ENCODE results near the gene OR6B3. TPM values are rescaled to one million over a fixed set of nuclear protein-coding genes. Genes with fewer than 3 reads are reported as not detected.

OR6B3 gene
- total RNA-seq, 2 experiments from 2014 or later, result not detected

- POLR2A ChIA-PET, result no interaction called here
- H3K4me2 ChIP-seq (ENCODE audit: low read length), result no peak within 1 kb of the TSS
- H2AFZ ChIP-seq (ENCODE audit: low read length), result no peak within 1 kb of the TSS
- H4K20me1 ChIP-seq (ENCODE audit: insufficient read depth, low read length), result no peaks in the 10 kb centered on the region
- no peaks in the 10 kb centered on the region for H3K4me1 ChIP-seq (ENCODE audit: insufficient read depth, low read length, poor library complexity, severe bottlenecking)
- no peaks in the 10 kb centered on the region for H3K36me3 ChIP-seq (ENCODE audit: insufficient read depth, low read length)
- no peaks in the 10 kb centered on the region for H3K9me2 ChIP-seq (ENCODE audit: insufficient read depth, low read length)
- H3K79me2 ChIP-seq (ENCODE audit: insufficient read depth, low read depth, low read length), result no peaks in the 10 kb centered on the region
- intact Hi-C loops (cut with micrococcal nuclease; ENCODE audit: unreplicated experiment), result no loop called here
- BruUV-seq (replicated peaks), result no TSS peak
- H3K27ac ChIP-seq (ENCODE audit: low read depth, low read length, poor library complexity, severe bottlenecking), result no peak within 1 kb of the TSS
- H3K9me3 ChIP-seq (ENCODE audit: low read length), result no peaks in the 10 kb centered on the region
- CTCF ChIA-PET (ENCODE audit: unreplicated experiment), result no interaction called here
- no peak within 1 kb of the TSS for H3K4me3 ChIP-seq (ENCODE audit: low read depth, low read length, poor library complexity, severe bottlenecking)
- no peak for TF ChIP-seq EZH2phosphoT487 (IDR thresholded peaks at IDR 0.05; ENCODE audit: borderline replicate concordance, low read depth, low read length)
- TF ChIP-seq, protein P1, sequence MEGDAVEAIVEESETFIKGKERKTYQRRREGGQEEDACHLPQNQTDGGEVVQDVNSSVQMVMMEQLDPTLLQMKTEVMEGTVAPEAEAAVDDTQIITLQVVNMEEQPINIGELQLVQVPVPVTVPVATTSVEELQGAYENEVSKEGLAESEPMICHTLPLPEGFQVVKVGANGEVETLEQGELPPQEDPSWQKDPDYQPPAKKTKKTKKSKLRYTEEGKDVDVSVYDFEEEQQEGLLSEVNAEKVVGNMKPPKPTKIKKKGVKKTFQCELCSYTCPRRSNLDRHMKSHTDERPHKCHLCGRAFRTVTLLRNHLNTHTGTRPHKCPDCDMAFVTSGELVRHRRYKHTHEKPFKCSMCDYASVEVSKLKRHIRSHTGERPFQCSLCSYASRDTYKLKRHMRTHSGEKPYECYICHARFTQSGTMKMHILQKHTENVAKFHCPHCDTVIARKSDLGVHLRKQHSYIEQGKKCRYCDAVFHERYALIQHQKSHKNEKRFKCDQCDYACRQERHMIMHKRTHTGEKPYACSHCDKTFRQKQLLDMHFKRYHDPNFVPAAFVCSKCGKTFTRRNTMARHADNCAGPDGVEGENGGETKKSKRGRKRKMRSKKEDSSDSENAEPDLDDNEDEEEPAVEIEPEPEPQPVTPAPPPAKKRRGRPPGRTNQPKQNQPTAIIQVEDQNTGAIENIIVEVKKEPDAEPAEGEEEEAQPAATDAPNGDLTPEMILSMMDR (conservative IDR thresholded peaks at IDR 0.05; ENCODE audit: low read length), result no peak
- DNase-seq (ENCODE audit: low spot score), result no peak
Measured at GRCh38 chr2:240030379-240031094, 22.8 kb downstream of the OR6B3 start, which contains the start of gene OR6B2. Gene OR6B2 (minus strand): TSS chr2:240030429. CDS start chr2:240030429, 0 bp downstream.

DNA sequence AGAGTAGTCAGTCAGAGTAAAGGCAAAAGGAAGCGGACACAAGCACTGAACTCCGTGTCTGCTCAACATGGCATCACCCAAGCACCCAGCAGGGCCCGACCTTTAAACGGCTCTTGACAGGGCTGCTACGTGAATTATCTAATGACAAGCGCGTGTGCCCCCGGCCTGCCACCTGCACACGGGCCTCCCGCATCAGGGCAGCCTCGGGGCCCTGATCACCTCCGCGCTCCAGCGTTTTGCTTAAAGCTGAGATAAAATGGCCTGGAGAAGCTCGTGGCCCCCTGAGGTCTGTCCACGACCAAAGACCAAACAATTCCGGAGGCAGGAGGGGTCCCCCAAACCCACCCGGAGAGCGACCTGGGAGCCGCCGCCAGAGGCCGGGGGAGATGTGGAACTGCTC is 28.6 kb downstream of the OR6B3 start:
- POLR2A ChIA-PET, result interaction anchor here (0.6 kb wide), 2 partner anchors 52 to 1139 kb away, joined by 3 read pairs; no protein-coding TSS in a partner anchor
- H2AFZ ChIP-seq (ENCODE audit: low read length), result no peak overlapping the region
- H3K79me2 ChIP-seq (ENCODE audit: insufficient read depth, low read depth, low read length), result peaks cover 39% of the 10 kb centered on the region
- peak overlapping the region; percentile 77 for H3K4me2 ChIP-seq (ENCODE audit: low read length)
- TF ChIP-seq, protein P1 (conservative IDR thresholded peaks at IDR 0.05; ENCODE audit: low read length), result no peak
- no peak for TF ChIP-seq EZH2phosphoT487 (IDR thresholded peaks at IDR 0.05; ENCODE audit: borderline replicate concordance, low read depth, low read length)
- no peaks in the 10 kb centered on the region for H3K9me3 ChIP-seq (ENCODE audit: low read length)
- intact Hi-C loops (cut with micrococcal nuclease; ENCODE audit: unreplicated experiment), result loop anchor here (2.0 to 10.0 kb wide), 2 partner anchors 112 to 410 kb away; partner anchors contain the start of genes COPS9 and GPC1
- H3K4me1 ChIP-seq (ENCODE audit: insufficient read depth, low read length, poor library complexity, severe bottlenecking), result peaks cover 19% of the 10 kb centered on the region
- peak overlapping the region; percentile 22 for H3K27ac ChIP-seq (ENCODE audit: low read depth, low read length, poor library complexity, severe bottlenecking)
- BruUV-seq (replicated peaks), result no TSS peak
- peaks cover 20% of the 10 kb centered on the region for H4K20me1 ChIP-seq (ENCODE audit: insufficient read depth, low read length)
- peak overlapping the region; percentile 98 for H3K4me3 ChIP-seq (ENCODE audit: low read depth, low read length, poor library complexity, severe bottlenecking)
- CTCF ChIA-PET (ENCODE audit: unreplicated experiment), result no interaction called here
- peak; percentile 34 for DNase-seq (ENCODE audit: low spot score)
- no peaks in the 10 kb centered on the region for H3K9me2 ChIP-seq (ENCODE audit: insufficient read depth, low read length)
- peaks cover 20% of the 10 kb centered on the region for H3K36me3 ChIP-seq (ENCODE audit: insufficient read depth, low read length)

DNA sequence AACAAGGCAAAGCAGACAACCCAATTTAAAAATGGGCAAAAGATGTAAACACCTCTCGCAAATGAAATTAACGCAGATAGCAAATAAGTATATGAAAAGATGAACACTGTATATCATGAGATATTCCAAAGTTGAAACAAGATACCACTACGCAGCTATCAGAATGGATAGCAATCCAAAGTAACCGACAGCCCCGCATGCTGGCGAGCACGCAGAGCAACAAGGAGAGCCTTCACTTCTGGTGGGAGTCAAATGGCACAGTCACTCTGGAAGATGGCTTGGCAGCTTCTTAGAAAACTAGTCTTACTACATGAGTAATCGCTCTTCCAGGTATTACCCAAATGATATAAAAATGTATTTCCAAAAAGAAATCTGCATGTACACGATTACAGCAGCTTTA is 29.5 kb downstream of the OR6B3 start:
- no peak for DNase-seq (ENCODE audit: low spot score)
- H3K79me2 ChIP-seq (ENCODE audit: insufficient read depth, low read depth, low read length), result peaks cover 39% of the 10 kb centered on the region
- H3K9me3 ChIP-seq (ENCODE audit: low read length), result no peaks in the 10 kb centered on the region
- ChIA-PET CTCF (ENCODE audit: unreplicated experiment) (no interaction called here), POLR2A (no interaction called here)
- H3K27ac ChIP-seq (ENCODE audit: low read depth, low read length, poor library complexity, severe bottlenecking), result no peak overlapping the region
- peaks cover 27% of the 10 kb centered on the region for H3K36me3 ChIP-seq (ENCODE audit: insufficient read depth, low read length)
- H4K20me1 ChIP-seq (ENCODE audit: insufficient read depth, low read length), result peaks cover 20% of the 10 kb centered on the region
- H3K4me1 ChIP-seq (ENCODE audit: insufficient read depth, low read length, poor library complexity, severe bottlenecking), result peaks cover 19% of the 10 kb centered on the region
- H3K9me2 ChIP-seq (ENCODE audit: insufficient read depth, low read length), result no peaks in the 10 kb centered on the region
- no peak for TF ChIP-seq EZH2phosphoT487 (IDR thresholded peaks at IDR 0.05; ENCODE audit: borderline replicate concordance, low read depth, low read length)
- TF ChIP-seq, protein P1 (conservative IDR thresholded peaks at IDR 0.05; ENCODE audit: low read length), result no peak
- BruUV-seq (replicated peaks), result TSS peak; percentile 71
- no peak overlapping the region for H2AFZ ChIP-seq (ENCODE audit: low read length)
- peak overlapping the region; percentile 77 for H3K4me2 ChIP-seq (ENCODE audit: low read length)
- H3K4me3 ChIP-seq (ENCODE audit: low read depth, low read length, poor library complexity, severe bottlenecking), result peak overlapping the region; percentile 98
- intact Hi-C loops (cut with micrococcal nuclease; ENCODE audit: unreplicated experiment), result loop anchor here (2.0 to 10.0 kb wide), 2 partner anchors 113 to 411 kb away; partner anchors contain the start of genes COPS9 and GPC1

All from OCI-LY7 (cell line).